GM12872 (cell line): Measurements from ENCODE around the gene KNOP1.

ENCODE experiments used
- CTCF ChIP-seq: IDR thresholded peaks from 3 replicates; pipeline ENCODE4 v1.5.1; 2011; ENCODE audit warnings: low read depth, mild to moderate bottlenecking, low read length, moderate library complexity; ENCODE audit not compliant: insufficient read depth

The KNOP1 gene

GRCh38 chr16:19749571-19750080 is 31.6 kb upstream of the KNOP1 start:
- TF ChIP-seq CTCF, result no peak

GRCh38 chr16:19748389-19749168 is 30.6 kb upstream of the KNOP1 start:
- TF ChIP-seq CTCF, result no peak

GRCh38 chr16:19746561-19746960 is 28.5 kb upstream of the KNOP1 start:
- TF ChIP-seq CTCF, result no peak

GRCh38 chr16:19745286-19746010 is 27.4 kb upstream of the KNOP1 start:
- no peak for TF ChIP-seq CTCF

- TF ChIP-seq CTCF, result no peak
Measured at GRCh38 chr16:19744670-19745069, 26.6 kb upstream of the KNOP1 start.

- no peak for TF ChIP-seq CTCF
Measured at GRCh38 chr16:19743816-19744159, 25.8 kb upstream of the KNOP1 start.

GRCh38 chr16:19741354-19741753 is 23.3 kb upstream of the KNOP1 start:
- no peak for TF ChIP-seq CTCF
